IMR-90 (cell line): Measurements from ENCODE around the gene SUB1. TPM values are rescaled to one million over a fixed set of nuclear protein-coding genes. Genes with fewer than 3 reads are reported as not detected.

Experiments used
- ATAC-seq: fragments of 200-7000 bp; cut with Tn5 transposase; 2 replicates; pipeline ENCODE4 v1.9.1; 2020; ENCODE audit warnings: low read depth, mild to moderate bottlenecking, moderate library complexity
- BruUV-seq: library from RNA; stranded (reverse); fragments of 400-500 nt; replicated peaks from 2 replicates; lab custom pipeline; 2021; lab: Mats Ljungman, UMichigan
- CTCF ChIA-PET: fragments of 300-600 bp; formaldehyde crosslinking; extraction: SDS; loops from one replicate; lab custom pipeline; 2021; ENCODE audit warnings: antibody characterized with exemption; lab: Yijun Ruan, JAX
- POLR2A ChIA-PET: fragments of 300-600 bp; sonication (Branson Sonifier 250); formaldehyde crosslinking; loops from one replicate; lab custom pipeline; 2022; ENCODE audit warnings: antibody characterized with exemption; ENCODE audit not compliant: unreplicated experiment; lab: Charles Lee
- DNase-seq: peaks from one replicate; pipeline ENCODE4 v3.0.0; 2013
- H2AFZ ChIP-seq: replicated peaks from 2 replicates; pipeline ENCODE3; 2013; ENCODE audit warnings: low read length, mild to moderate bottlenecking; ENCODE audit not compliant: poor library complexity
- H2AK5ac ChIP-seq: 2 replicates; pipeline ENCODE4 v1.6.1; 2013; ENCODE audit warnings: low read depth, low read length, inconsistent platforms
- H2AK9ac ChIP-seq: replicated peaks from 2 replicates; pipeline ENCODE3; 2013; ENCODE audit warnings: mild to moderate bottlenecking, low read depth, low read length, moderate library complexity; ENCODE audit not compliant: poor library complexity
- H2BK120ac ChIP-seq: 2 replicates; pipeline ENCODE4 v1.6.1; 2013; ENCODE audit warnings: low read depth, low read length, inconsistent platforms
- H2BK15ac ChIP-seq: 3 replicates; pipeline ENCODE4 v1.6.1; 2013; ENCODE audit warnings: low read depth, low read length, inconsistent platforms
- H2BK20ac ChIP-seq: 2 replicates; pipeline ENCODE4 v1.6.1; 2013; ENCODE audit warnings: low read depth, mild to moderate bottlenecking, inconsistent platforms, low read length, moderate library complexity
- H2BK5ac ChIP-seq: 2 replicates; pipeline ENCODE4 v1.6.1; 2013; ENCODE audit warnings: mild to moderate bottlenecking, low read depth, low read length, inconsistent platforms; ENCODE audit not compliant: poor library complexity, severe bottlenecking
- H3K14ac ChIP-seq: replicated peaks from 2 replicates; pipeline ENCODE4 v1.6.1; 2013; ENCODE audit warnings: low read depth, low read length, inconsistent platforms
- H3K18ac ChIP-seq: 2 replicates; pipeline ENCODE4 v1.6.1; 2013; ENCODE audit warnings: low read depth, low read length, control low read depth
- H3K23ac ChIP-seq: 2 replicates; pipeline ENCODE4 v1.6.1; 2013; ENCODE audit warnings: low read depth, low read length, inconsistent platforms
- H3K27ac ChIP-seq: 2 replicates; pipeline ENCODE4 v1.5.1; 2013; ENCODE audit warnings: mild to moderate bottlenecking, control low read depth, low read length; ENCODE audit not compliant: insufficient read depth
- H3K27me3 ChIP-seq: 2 replicates; pipeline ENCODE4 v1.6.1; 2013; ENCODE audit warnings: low read length; ENCODE audit not compliant: control insufficient read depth, insufficient read depth
- H3K36me3 ChIP-seq: 2 replicates; pipeline ENCODE4 v1.6.1; 2013; ENCODE audit warnings: low read length, mixed read lengths; ENCODE audit not compliant: control insufficient read depth, insufficient read depth
- H3K4ac ChIP-seq: 2 replicates; pipeline ENCODE4 v1.6.1; 2013; ENCODE audit warnings: low read depth, low read length, inconsistent platforms
- H3K4me1 ChIP-seq: 2 replicates; pipeline ENCODE4 v1.6.1; 2013; ENCODE audit warnings: low read length, mixed read lengths; ENCODE audit not compliant: control insufficient read depth, insufficient read depth
- H3K4me2 ChIP-seq: 2 replicates; pipeline ENCODE4 v1.6.1; 2013; ENCODE audit warnings: low read depth, mild to moderate bottlenecking, control low read depth, low read length, moderate library complexity
- H3K4me3 ChIP-seq: 2 replicates; pipeline ENCODE4 v1.5.1; 2013; ENCODE audit warnings: low read depth, mild to moderate bottlenecking, control low read depth, low read length, moderate library complexity; ENCODE audit not compliant: insufficient read depth
- H3K56ac ChIP-seq: 2 replicates; pipeline ENCODE4 v1.6.1; 2013; ENCODE audit warnings: low read length, inconsistent platforms; ENCODE audit not compliant: insufficient read depth; ENCODE audit errors: extremely low read depth
- H3K79me1 ChIP-seq, 2 experiments: 2 replicates each; pipeline ENCODE4 v1.6.1; 2013; ENCODE audit warnings: low read length in 2 of 2, inconsistent platforms in 1 of 2, low read depth in 1 of 2
- H3K9ac ChIP-seq: 2 replicates; pipeline ENCODE4 v1.6.1; 2013; ENCODE audit warnings: low read depth, low read length, control low read depth
- H3K9me1 ChIP-seq: 2 replicates; pipeline ENCODE4 v1.6.1; 2013; ENCODE audit warnings: low read length, inconsistent platforms; ENCODE audit not compliant: insufficient read depth
- H3K9me3 ChIP-seq: 2 replicates; pipeline ENCODE4 v1.6.1; 2013; ENCODE audit warnings: low read length; ENCODE audit not compliant: control insufficient read depth, insufficient read depth
- H4K20me1 ChIP-seq: 2 replicates; pipeline ENCODE4 v1.6.1; 2013; ENCODE audit warnings: low read length, inconsistent platforms; ENCODE audit not compliant: insufficient read depth
- H4K5ac ChIP-seq: 2 replicates; pipeline ENCODE4 v1.6.1; 2013; ENCODE audit warnings: mild to moderate bottlenecking, low read depth, low read length, control low read depth
- H4K8ac ChIP-seq, 2 experiments: 2 replicates each; pipeline ENCODE4 v1.6.1; 2013; ENCODE audit warnings: low read depth in 2 of 2, low read length in 2 of 2, control low read depth in 1 of 2, inconsistent platforms in 1 of 2
- H4K91ac ChIP-seq: 2 replicates; pipeline ENCODE4 v1.6.1; 2013; ENCODE audit warnings: low read depth, low read length, inconsistent platforms; ENCODE audit not compliant: insufficient read depth
- BHLHE40 ChIP-seq: fragments of 150-350 bp; IDR thresholded peaks from 2 replicates; pipeline ENCODE4 v1.6.1; 2016; ENCODE audit warnings: mild to moderate bottlenecking, low read depth, low read length
- CTCF ChIP-seq: conservative IDR thresholded peaks from 2 replicates; pipeline ENCODE4 v1.5.1; 2012; ENCODE audit warnings: mild to moderate bottlenecking, low read depth, low read length, improper control_type of control experiment
- MAFK ChIP-seq: IDR thresholded peaks from 2 replicates; pipeline ENCODE4 v1.6.1; 2012; ENCODE audit warnings: low read depth, low read length, improper control_type of control experiment
- MAZ ChIP-seq: IDR thresholded peaks from 2 replicates; pipeline ENCODE4 v1.6.1; 2012; ENCODE audit warnings: low read depth, mild to moderate bottlenecking, low read length, improper control_type of control experiment, moderate library complexity, borderline replicate concordance
- MXI1 ChIP-seq: IDR thresholded peaks from 2 replicates; pipeline ENCODE4 v1.6.1; 2012; ENCODE audit warnings: low read depth, mild to moderate bottlenecking, low read length, moderate library complexity, borderline replicate concordance
- RFX5 ChIP-seq: IDR thresholded peaks from 2 replicates; pipeline ENCODE4 v1.8.0; 2012; ENCODE audit warnings: low read depth, mild to moderate bottlenecking, low read length, moderate library complexity
- WGBS, 2 experiments: methylation state at CpG; one replicate each; pipeline versions ENCODE4 v1.1.5 to v1.1.7; 2013; ENCODE audit warnings: missing lambda C conversion rate in 2 of 2; ENCODE audit not compliant: insufficient read length in 1 of 2; ENCODE audit errors: extremely low coverage in 2 of 2; 5-methylcytosine and 5-hydroxymethylcytosine counted together
- dilution Hi-C: fragments of 300-500 bp; cut with HindIII; formaldehyde crosslinking; loops from one replicate; pipeline ENCODE4 v1.14.3; 2018; ENCODE audit warnings: low sequenced_read_pairs; ENCODE audit not compliant: unreplicated experiment
- in situ Hi-C: fragments of 300-500 bp; cut with MboI; formaldehyde crosslinking; loops from 3 replicates; pipeline ENCODE4 v1.14.3; 2019; ENCODE audit warnings: low sequenced_read_pairs, inconsistent platforms, mixed read lengths
- intact Hi-C: fragments of 100-400 bp; cut with micrococcal nuclease; formaldehyde crosslinking; loops from 2 replicates; pipeline ENCODE4 v1.10.0; 2022
- polyA plus RNA-seq, 3 experiments: library from polyadenylated mRNA; depleted of rRNA; stranded (reverse); fragments of >200 nt; gene quantifications; 2 replicates each; pipeline ENCODE4 v1.2.3, GENCODE V29; 2012; ENCODE audit warnings: low replicate concordance in 1 of 3
- total RNA-seq: library from RNA; depleted of rRNA; stranded (reverse); fragments of >200 nt; gene quantifications from 2 replicates; pipeline ENCODE4 v1.2.3, GENCODE V29; 2012
- TF ChIP-seq, protein P1 (sequence below): fragments of 150-350 bp; IDR thresholded peaks from 2 replicates; pipeline ENCODE4 v1.6.1; 2016; ENCODE audit warnings: low read depth, mild to moderate bottlenecking, low read length, moderate library complexity, borderline replicate concordance

Gene SUB1
- total and polyA plus RNA-seq, 2 of the 4 experiments (the other 2 are of a cell fraction) = 19.5 to 155 TPM

- Histone ChIP-seq H3K9me3 (no peaks in the 10 kb centered on the region), H3K4me3 (no peak overlapping the region), H3K4me2 (no peak overlapping the region), H3K27ac (no peak overlapping the region), H3K4ac (no peak overlapping the region), H2BK20ac (no peak overlapping the region), H3K9ac (no peak overlapping the region), H4K5ac (no peak overlapping the region), H4K91ac (no peak overlapping the region), H3K9me1 (peaks cover 7% of the 10 kb centered on the region), H4K8ac (no peak overlapping the region), H2BK120ac (no peak overlapping the region), H2AFZ (no peak overlapping the region), H3K18ac (no peak overlapping the region), H3K23ac (no peak overlapping the region), H2BK15ac (no peak overlapping the region), H2AK5ac (no peak overlapping the region), H4K20me1 (no peaks in the 10 kb centered on the region), H3K14ac (no peak overlapping the region), H2AK9ac (no peak overlapping the region), H3K4me1 (peaks cover 8% of the 10 kb centered on the region), H3K56ac (no peak overlapping the region), H3K27me3 (no peaks in the 10 kb centered on the region), H3K79me1 (no peaks in the 10 kb centered on the region), H2BK5ac (no peak overlapping the region), H3K36me3 (no peaks in the 10 kb centered on the region)
- 91% methylated on average over 6 of the region's 8 CpGs; no CpG with 5 or more reads in 1 of the 2 experiments for WGBS, 2 experiments
- BruUV-seq = no TSS peak
- DNase-seq = no peak
- TF ChIP-seq CTCF (no peak), MAFK (no peak), RFX5 (no peak), BHLHE40 (no peak), MXI1 (no peak), MAZ (no peak)
- TF ChIP-seq, protein P1, sequence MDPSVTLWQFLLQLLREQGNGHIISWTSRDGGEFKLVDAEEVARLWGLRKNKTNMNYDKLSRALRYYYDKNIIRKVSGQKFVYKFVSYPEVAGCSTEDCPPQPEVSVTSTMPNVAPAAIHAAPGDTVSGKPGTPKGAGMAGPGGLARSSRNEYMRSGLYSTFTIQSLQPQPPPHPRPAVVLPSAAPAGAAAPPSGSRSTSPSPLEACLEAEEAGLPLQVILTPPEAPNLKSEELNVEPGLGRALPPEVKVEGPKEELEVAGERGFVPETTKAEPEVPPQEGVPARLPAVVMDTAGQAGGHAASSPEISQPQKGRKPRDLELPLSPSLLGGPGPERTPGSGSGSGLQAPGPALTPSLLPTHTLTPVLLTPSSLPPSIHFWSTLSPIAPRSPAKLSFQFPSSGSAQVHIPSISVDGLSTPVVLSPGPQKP = no peak
- no peak for ATAC-seq
- intact Hi-C loops = loop anchor here (10.0 kb wide), 1 partner anchor 804 kb away; no protein-coding TSS in a partner anchor
- POLR2A ChIA-PET = no interaction called here
- in situ Hi-C loops = no loop called here
- dilution Hi-C loops = no loop called here
- CTCF ChIA-PET = no interaction called here
Measured at GRCh38 chr5:32621256-32621655, 35.9 kb downstream of the SUB1 start.
